SK-N-SH (cell line): ENCODE measurements around the gene FABP7. TPM values are rescaled to one million over a fixed set of nuclear protein-coding genes. Genes with fewer than 3 reads are reported as not detected.

Source experiments
- CTCF ChIA-PET: fragments of 300-600, 350-600 bp; formaldehyde crosslinking; extraction: SDS; loops from one replicate; lab custom pipeline; 2021; lab: Yijun Ruan, JAX
- POLR2A ChIA-PET: fragments of 350-600 bp; sonication (Branson Sonifier 250); formaldehyde crosslinking; extraction: SDS; loops from one replicate; lab custom pipeline; 2020; ENCODE audit warnings: antibody characterized with exemption, inconsistent platforms; lab: Yijun Ruan, JAX
- DNase-seq: peaks from one replicate; pipeline ENCODE4 v3.0.0; 2012
- H2AFZ ChIP-seq: fragments of 200-600 bp; sonication (generic); 2 replicates; pipeline ENCODE4 v1.8.1; 2016; ENCODE audit warnings: antibody characterized with exemption, mild to moderate bottlenecking, low read depth
- H3F3A ChIP-seq: fragments of 200-600 bp; sonication (generic); replicated peaks from 2 replicates; pipeline ENCODE3; 2016; ENCODE audit warnings: antibody characterized with exemption, mild to moderate bottlenecking; ENCODE audit not compliant: insufficient read depth
- H3K27ac ChIP-seq, 2 experiments: fragments of 200-500 bp in 1 of 2; fragments of 200-600 bp in 1 of 2; sonication (Bioruptor generic) in 1 of 2; sonication (generic), shearing (Covaris generic) in 1 of 2; 2 replicates each; pipeline versions ENCODE4 v1.5.1 to v1.6.1; 2014 to 2016; ENCODE audit warnings: low read depth in 2 of 2, inconsistent platforms in 1 of 2, low read length in 1 of 2, mild to moderate bottlenecking in 1 of 2, mixed read lengths in 1 of 2
- H3K27me3 ChIP-seq: fragments of 200-600 bp; sonication (generic), shearing (Covaris generic); 2 replicates; pipeline ENCODE4 v1.6.1; 2016; ENCODE audit warnings: mixed run types; ENCODE audit not compliant: insufficient read depth
- H3K36me3 ChIP-seq, 2 experiments: fragments of 200-500 bp in 1 of 2; fragments of 200-600 bp in 1 of 2; sonication (Bioruptor generic) in 1 of 2; sonication (generic) in 1 of 2; replicated peaks in 1 of 2; 2 replicates each; pipeline versions ENCODE3 to v1.5.1; 2014 to 2016; ENCODE audit warnings: low read length in 1 of 2, mild to moderate bottlenecking in 1 of 2; ENCODE audit not compliant: insufficient read depth in 2 of 2, control insufficient read depth in 1 of 2
- H3K4me1 ChIP-seq, 2 experiments: fragments of 200-500 bp in 1 of 2; fragments of 200-600 bp in 1 of 2; sonication (Bioruptor generic) in 1 of 2; sonication (generic), shearing (Covaris generic) in 1 of 2; 2 replicates each; pipeline versions ENCODE4 v1.5.1 to v1.6.1; 2014 to 2016; ENCODE audit warnings: low read depth in 1 of 2, low read length in 1 of 2, mixed run types in 1 of 2; ENCODE audit not compliant: insufficient read depth in 2 of 2, control insufficient read depth in 1 of 2
- H3K4me2 ChIP-seq: fragments of 200-600 bp; sonication (generic), shearing (Covaris generic); 2 replicates; pipeline ENCODE4 v1.6.1; 2017; ENCODE audit warnings: mixed run types
- H3K4me3 ChIP-seq, 2 experiments: fragments of 200-500 bp in 1 of 2; fragments of 200-600 bp in 1 of 2; sonication (Bioruptor generic) in 1 of 2; sonication (generic), shearing (Covaris generic) in 1 of 2; 2 replicates each; pipeline versions ENCODE4 v1.5.1 to v1.8.1; 2014 to 2016; ENCODE audit warnings: low read depth in 2 of 2, inconsistent platforms in 1 of 2, low read length in 1 of 2, mild to moderate bottlenecking in 1 of 2, mixed read lengths in 1 of 2, moderate library complexity in 1 of 2
- H3K79me2 ChIP-seq: fragments of 200-600 bp; sonication (generic); 2 replicates; pipeline ENCODE4 v1.8.1; 2017; ENCODE audit warnings: mild to moderate bottlenecking; ENCODE audit not compliant: insufficient read depth
- H3K9ac ChIP-seq: fragments of 200-600 bp; sonication (generic); 2 replicates; pipeline ENCODE4 v1.6.1; 2017; ENCODE audit warnings: mixed run types
- H3K9me2 ChIP-seq: fragments of 200-600 bp; sonication (generic); 2 replicates; pipeline ENCODE4 v1.6.1; 2017; ENCODE audit warnings: mixed run types
- H3K9me3 ChIP-seq: fragments of 200-600 bp; sonication (generic); 2 replicates; pipeline ENCODE4 v1.6.1; 2017; ENCODE audit warnings: mixed run types, mild to moderate bottlenecking, moderate library complexity
- H4K20me1 ChIP-seq: fragments of 200-600 bp; sonication (generic); 2 replicates; pipeline ENCODE4 v1.6.1; 2017; ENCODE audit warnings: mild to moderate bottlenecking, mixed run types; ENCODE audit not compliant: insufficient read depth
- CHD2 ChIP-seq: fragments of 150-350 bp; IDR thresholded peaks from 2 replicates; pipeline ENCODE4 v1.6.1; 2018; ENCODE audit warnings: low read length; ENCODE audit not compliant: partially characterized antibody
- CTCF ChIP-seq: fragments of 200-600 bp; sonication (generic); IDR thresholded peaks from 2 replicates; pipeline ENCODE4 v1.6.1; 2017; ENCODE audit warnings: antibody characterized with exemption, mild to moderate bottlenecking, moderate library complexity
- EZH2phosphoT487 ChIP-seq: fragments of 200-600 bp; sonication (generic); IDR thresholded peaks from 2 replicates; pipeline ENCODE4 v1.6.1; 2017; ENCODE audit warnings: low read depth, mixed run types, mild to moderate bottlenecking, antibody characterized with exemption, moderate library complexity, borderline replicate concordance
- FOSL2 ChIP-seq: IDR thresholded peaks from 2 replicates; pipeline ENCODE4 v1.4.0; 2012; ENCODE audit warnings: low read depth, mild to moderate bottlenecking, moderate library complexity, borderline replicate concordance
- FOXJ3 ChIP-seq: sonication (generic); formaldehyde crosslinking; IDR thresholded peaks from 2 replicates; pipeline ENCODE4 v1.5.1; 2020; ENCODE audit warnings: mild to moderate bottlenecking, missing genetic modification reagents
- GABPA ChIP-seq: IDR thresholded peaks from 2 replicates; pipeline ENCODE4 v1.4.0; 2012; ENCODE audit warnings: low read depth, mild to moderate bottlenecking
- GATA2 ChIP-seq: sonication (generic); formaldehyde crosslinking; IDR thresholded peaks from 2 replicates; pipeline ENCODE4 v1.5.0; 2020; ENCODE audit warnings: mild to moderate bottlenecking, missing genetic modification reagents
- IRF3 ChIP-seq: fragments of 150-350 bp; IDR thresholded peaks from 2 replicates; pipeline ENCODE4 v1.6.1; 2016; ENCODE audit warnings: mild to moderate bottlenecking, low read depth, low read length
- JUND ChIP-seq: IDR thresholded peaks from 2 replicates; pipeline ENCODE4 v1.4.0; 2012
- MAX ChIP-seq: IDR thresholded peaks from 2 replicates; pipeline ENCODE4 v1.4.0; 2012; ENCODE audit warnings: low read depth
- MXI1 ChIP-seq: IDR thresholded peaks from 2 replicates; pipeline ENCODE4 v1.6.1; 2012; ENCODE audit warnings: mild to moderate bottlenecking, low read depth, low read length, improper control_type of control experiment
- RAD21 ChIP-seq: IDR thresholded peaks from 2 replicates; pipeline ENCODE4 v1.6.1; 2012; ENCODE audit warnings: mild to moderate bottlenecking, low read length
- RFX5 ChIP-seq: IDR thresholded peaks from 2 replicates; pipeline ENCODE4 v1.6.1; 2012; ENCODE audit warnings: mild to moderate bottlenecking, improper control_type of control experiment, low read length
- SIN3A ChIP-seq: IDR thresholded peaks from 2 replicates; pipeline ENCODE4 v1.6.1; 2012; ENCODE audit warnings: low read depth, mild to moderate bottlenecking, low read length, moderate library complexity, borderline replicate concordance
- TAF1 ChIP-seq: IDR thresholded peaks from 2 replicates; pipeline ENCODE4 v1.6.1; 2012; ENCODE audit warnings: low read depth, mild to moderate bottlenecking, low read length, moderate library complexity, borderline replicate concordance
- TEAD4 ChIP-seq: IDR thresholded peaks from 2 replicates; pipeline ENCODE4 v1.4.0; 2012; ENCODE audit warnings: mild to moderate bottlenecking, borderline replicate concordance; ENCODE audit not compliant: insufficient read depth
- YY1 ChIP-seq: IDR thresholded peaks from 2 replicates; pipeline ENCODE4 v1.4.0; 2012; ENCODE audit warnings: low read depth, mild to moderate bottlenecking
- WGBS: methylation state at CpG from one replicate; pipeline ENCODE4 v1.1.6; 2017; ENCODE audit warnings: low lambda C conversion rate; 5-methylcytosine and 5-hydroxymethylcytosine counted together
- polyA plus RNA-seq, 3 experiments: library from polyadenylated mRNA; depleted of rRNA; stranded (reverse); fragments of >200 nt; gene quantifications; 2 replicates each; pipeline ENCODE4 v1.2.3, GENCODE V29; 2012

Gene FABP7
- polyA plus RNA-seq, 1 of the 3 experiments (the other 2 are of a cell fraction) = not detected

GRCh38 chr6:122800906-122801305 lies 21.4 kb downstream of the FABP7 start:
- Histone ChIP-seq H3K4me1 (no peaks in the 10 kb centered on the region; a peak in 1 of 4 replicates), H3K4me2 (no peak overlapping the region)
- POLR2A ChIA-PET = no interaction called here

GRCh38 chr6:122801397-122801796 lies 21.9 kb downstream of the FABP7 start:
- Histone ChIP-seq H2AFZ (no peak overlapping the region), H3K27me3 (no peaks in the 10 kb centered on the region), H3K4me3 (no peak overlapping the region), H3K9me3 (no peaks in the 10 kb centered on the region), H3K79me2 (no peaks in the 10 kb centered on the region), H3K9me2 (no peaks in the 10 kb centered on the region), H3F3A (peaks cover 13% of the 10 kb centered on the region), H3K27ac (no peak overlapping the region), H3K4me2 (no peak overlapping the region), H3K9ac (no peak overlapping the region), H3K36me3 (no peaks in the 10 kb centered on the region), H4K20me1 (no peaks in the 10 kb centered on the region), H3K4me1 (no peaks in the 10 kb centered on the region; a peak in 1 of 4 replicates)
- DNase-seq = no peak
- no peak for TF ChIP-seq GATA2 (CRISPR knock-in tag)
- TF ChIP-seq RFX5 = no peak
- no peak for TF ChIP-seq IRF3
- TF ChIP-seq YY1 = no peak
- no peak for TF ChIP-seq FOXJ3 (CRISPR knock-in tag)
- no peak for TF ChIP-seq FOSL2
- TF ChIP-seq TAF1 = no peak
- no peak for TF ChIP-seq CHD2
- TF ChIP-seq RAD21 = no peak
- ChIA-PET POLR2A (no interaction called here), CTCF (interaction anchor here (0.7 to 1.0 kb wide), 3 partner anchors 12 to 310 kb away, joined by 3 read pairs; partner anchors contain the start of gene SMPDL3A)
- WGBS = 37% methylated on average over 1 of the region's 1 CpG

More at GRCh38 chr6:122800906-122801305, 21.4 kb downstream of the FABP7 start:
- Histone ChIP-seq H3K27me3 (no peaks in the 10 kb centered on the region), H3K36me3 (no peaks in the 10 kb centered on the region), H3K9me2 (no peaks in the 10 kb centered on the region), H3K79me2 (no peaks in the 10 kb centered on the region), H3K9me3 (no peaks in the 10 kb centered on the region), H3K9ac (no peak overlapping the region), H2AFZ (no peak overlapping the region), H3K4me3 (no peak overlapping the region), H3K27ac (no peak overlapping the region), H4K20me1 (no peaks in the 10 kb centered on the region), H3F3A (peaks cover 13% of the 10 kb centered on the region)
- 36% methylated on average over 3 of the region's 3 CpGs for WGBS
- CTCF ChIA-PET = interaction anchor here (0.7 to 1.0 kb wide), 2 partner anchors 11 to 68 kb away, joined by 3 read pairs; partner anchors contain the start of gene SMPDL3A
- TF ChIP-seq SIN3A = no peak
- no peak for TF ChIP-seq TEAD4
- TF ChIP-seq MXI1 = no peak
- TF ChIP-seq YY1 = no peak
- TF ChIP-seq EZH2phosphoT487 = no peak
- TF ChIP-seq JUND = no peak
- TF ChIP-seq GABPA = no peak
- TF ChIP-seq CTCF = no peak
- no peak for TF ChIP-seq MAX
- no peak for DNase-seq
